Spinal cord (tissue), 10 donors: ENCODE results near the gene ALOX5. TPM values are rescaled to one million over a fixed set of nuclear protein-coding genes. Genes with fewer than 3 reads are reported as not detected.

Experiments used
- DNase-seq, 6 donors: peaks; one replicate each; pipeline versions ENCODE4 v3.0.0 to v3.0.0-alpha.2; 2013 to 2015; ENCODE audit warnings: low spot score in 6 of 6, low read depth in 4 of 6
- H3K27ac ChIP-seq: one replicate; pipeline ENCODE4 v1.5.1; 2013; ENCODE audit warnings: low read depth, low read length, control low read depth
- H3K27me3 ChIP-seq: one replicate; pipeline ENCODE4 v1.6.1; 2013; ENCODE audit warnings: low read length; ENCODE audit not compliant: control insufficient read depth, insufficient read depth
- H3K36me3 ChIP-seq: one replicate; pipeline ENCODE4 v1.6.1; 2013; ENCODE audit warnings: low read length; ENCODE audit not compliant: control insufficient read depth, insufficient read depth
- H3K4me1 ChIP-seq: one replicate; pipeline ENCODE4 v1.6.1; 2013; ENCODE audit warnings: low read length; ENCODE audit not compliant: control insufficient read depth, insufficient read depth
- H3K4me3 ChIP-seq: one replicate; pipeline ENCODE4 v1.5.1; 2013; ENCODE audit warnings: low read depth, low read length, control low read depth
- H3K9me3 ChIP-seq: one replicate; pipeline ENCODE4 v1.6.1; 2013; ENCODE audit warnings: low read length; ENCODE audit not compliant: control insufficient read depth, insufficient read depth
- WGBS: methylation state at CpG from one replicate; pipeline ENCODE4 v1.1.5; 2013; ENCODE audit warnings: missing lambda C conversion rate; ENCODE audit not compliant: insufficient coverage; 5-methylcytosine and 5-hydroxymethylcytosine counted together
- polyA plus RNA-seq, 2 donors: library from polyadenylated mRNA; unstranded; fragments of 120-200 nt; gene quantifications; one replicate each; pipeline ENCODE4 v1.2.1, GENCODE V29; 2013; ENCODE audit not compliant: insufficient read length in 2 of 2
- total RNA-seq, 2 donors: library from RNA; depleted of rRNA in 1 of 2; stranded (reverse); fragments of 120-200 nt in 1 of 2; fragments of >200 nt in 1 of 2; gene quantifications; one replicate each; pipeline versions ENCODE4 v1.2.3 to v1.2.4, GENCODE V29; 2013 to 2014
- donor health status: healthy.

Gene ALOX5
- total and polyA plus RNA-seq, 4 donors, result 2.1 to 9.3 (median 4.2) TPM

DNA sequence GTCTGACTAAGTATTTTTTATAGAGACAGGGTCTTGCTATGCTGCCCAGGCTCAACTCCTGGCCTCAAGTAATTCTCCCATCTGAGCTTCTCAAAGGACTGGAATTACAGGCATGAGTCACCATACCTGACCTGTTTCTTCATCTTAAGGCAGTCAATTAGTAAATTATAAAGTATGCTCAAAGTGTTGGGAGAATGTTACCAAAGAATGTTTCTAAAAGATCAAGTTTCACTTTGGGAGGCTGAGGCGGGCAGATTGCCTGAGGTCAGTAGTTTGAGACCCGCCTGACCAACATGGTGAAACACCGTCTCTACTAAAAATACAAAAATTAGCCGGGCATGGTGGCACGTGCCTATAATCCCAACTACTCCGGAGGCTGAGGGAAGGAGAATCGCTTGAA is 117.0 kb downstream of the ALOX5 start:
- 89% methylated on average over 3 of the region's 7 CpGs for WGBS

More for the DNA sequence above, 117.0 kb downstream of the ALOX5 start:
- no peak for DNase-seq
- peaks cover 3% of the 10 kb centered on the region for H3K9me3 ChIP-seq
- no peak overlapping the region for H3K27ac ChIP-seq
- H3K4me3 ChIP-seq, result no peak overlapping the region
- H3K36me3 ChIP-seq, result peaks cover 5% of the 10 kb centered on the region
- no peaks in the 10 kb centered on the region for H3K4me1 ChIP-seq
- H3K27me3 ChIP-seq, result no peaks in the 10 kb centered on the region

Other genes starting within 250 kb of the ALOX5 start
- under 1 TPM in 1 of 2 donors, not detected in 1; 0.20 TPM for gene OR13A1, start 58.6 kb upstream of the ALOX5 start, total RNA-seq
- under 1 TPM; 0.25 to 0.32 TPM for gene OR13A1, start 58.6 kb upstream of the ALOX5 start, polyA plus RNA-seq